Gastrocnemius medialis (tissue), 4 donors: ENCODE measurements around the gene SPDYA.

Experiments
- POLR2A ChIP-seq, 2 donors: fragments of 450-650 bp; IDR thresholded peaks; one replicate each; pipeline ENCODE4 v1.6.1; 2017; ENCODE audit warnings: antibody characterized with exemption in 2 of 2, mild to moderate bottlenecking in 2 of 2, moderate library complexity in 2 of 2
- TF ChIP-seq, protein P1 (sequence below), 5 experiments: fragments of 450-650 bp in 3 of 5; fragments of 200-600 bp in 2 of 5; sonication (generic) in 2 of 5; IDR thresholded peaks in 4 of 5; conservative IDR thresholded peaks in 1 of 5; 1 replicate in 4 of 5; 2 replicates in 1 of 5; pipeline ENCODE4 v1.5.1; 2016 to 2019; ENCODE audit warnings: antibody characterized with exemption in 5 of 5, mild to moderate bottlenecking in 3 of 5, moderate library complexity in 3 of 5

DNA sequence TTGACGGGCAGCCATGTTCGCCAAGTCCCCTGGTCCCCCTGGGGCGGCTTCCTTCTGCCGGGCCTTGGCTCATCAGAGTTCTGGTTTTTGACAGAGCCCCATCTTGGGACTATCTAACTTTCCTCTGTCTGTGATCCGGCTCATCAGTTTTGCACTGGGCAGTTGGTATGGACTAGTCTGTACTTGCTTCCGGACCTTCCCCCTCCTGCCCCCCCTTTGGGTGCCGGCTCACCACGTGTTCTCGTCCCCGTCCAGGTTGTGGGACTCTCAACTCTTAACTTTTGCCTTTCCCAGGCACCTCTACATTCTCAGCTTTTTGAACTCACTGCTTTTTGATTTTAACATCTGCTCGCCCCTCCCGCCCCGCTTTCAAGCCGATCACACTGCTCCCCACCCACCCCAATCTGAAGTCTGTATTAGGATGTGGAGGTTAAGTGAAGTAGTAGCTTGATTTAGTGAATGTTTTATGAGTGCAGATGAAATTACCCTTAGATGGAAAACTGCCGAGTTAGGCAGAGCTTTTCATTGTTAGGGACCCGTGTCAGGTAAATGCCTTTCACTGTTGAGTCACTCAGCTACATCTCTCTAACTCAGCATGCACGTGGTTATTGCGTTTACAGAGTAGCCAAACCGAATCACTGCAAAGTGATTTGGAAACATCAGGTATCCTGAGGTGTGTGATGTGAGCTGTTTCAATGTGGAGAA is 84.7 kb downstream of the SPDYA start:
- peak; percentile 27 to 55 for TF ChIP-seq POLR2A (IDR thresholded peaks at IDR 0.05)
- TF ChIP-seq, protein P1, sequence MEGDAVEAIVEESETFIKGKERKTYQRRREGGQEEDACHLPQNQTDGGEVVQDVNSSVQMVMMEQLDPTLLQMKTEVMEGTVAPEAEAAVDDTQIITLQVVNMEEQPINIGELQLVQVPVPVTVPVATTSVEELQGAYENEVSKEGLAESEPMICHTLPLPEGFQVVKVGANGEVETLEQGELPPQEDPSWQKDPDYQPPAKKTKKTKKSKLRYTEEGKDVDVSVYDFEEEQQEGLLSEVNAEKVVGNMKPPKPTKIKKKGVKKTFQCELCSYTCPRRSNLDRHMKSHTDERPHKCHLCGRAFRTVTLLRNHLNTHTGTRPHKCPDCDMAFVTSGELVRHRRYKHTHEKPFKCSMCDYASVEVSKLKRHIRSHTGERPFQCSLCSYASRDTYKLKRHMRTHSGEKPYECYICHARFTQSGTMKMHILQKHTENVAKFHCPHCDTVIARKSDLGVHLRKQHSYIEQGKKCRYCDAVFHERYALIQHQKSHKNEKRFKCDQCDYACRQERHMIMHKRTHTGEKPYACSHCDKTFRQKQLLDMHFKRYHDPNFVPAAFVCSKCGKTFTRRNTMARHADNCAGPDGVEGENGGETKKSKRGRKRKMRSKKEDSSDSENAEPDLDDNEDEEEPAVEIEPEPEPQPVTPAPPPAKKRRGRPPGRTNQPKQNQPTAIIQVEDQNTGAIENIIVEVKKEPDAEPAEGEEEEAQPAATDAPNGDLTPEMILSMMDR (IDR thresholded peaks at IDR 0.05 in 4 of 5, conservative IDR thresholded peaks at IDR 0.05 in 1 of 5): no peak
